GM20431 (cell line): ENCODE measurements around the gene RPUSD4.

Experiments
- in situ Hi-C: fragments of 300-500 bp; cut with MseI, MboI; formaldehyde crosslinking; loops from one replicate; pipeline ENCODE4 v1.15.0; 2020; ENCODE audit warnings: low sequenced_read_pairs; ENCODE audit not compliant: unreplicated experiment

Gene RPUSD4

DNA sequence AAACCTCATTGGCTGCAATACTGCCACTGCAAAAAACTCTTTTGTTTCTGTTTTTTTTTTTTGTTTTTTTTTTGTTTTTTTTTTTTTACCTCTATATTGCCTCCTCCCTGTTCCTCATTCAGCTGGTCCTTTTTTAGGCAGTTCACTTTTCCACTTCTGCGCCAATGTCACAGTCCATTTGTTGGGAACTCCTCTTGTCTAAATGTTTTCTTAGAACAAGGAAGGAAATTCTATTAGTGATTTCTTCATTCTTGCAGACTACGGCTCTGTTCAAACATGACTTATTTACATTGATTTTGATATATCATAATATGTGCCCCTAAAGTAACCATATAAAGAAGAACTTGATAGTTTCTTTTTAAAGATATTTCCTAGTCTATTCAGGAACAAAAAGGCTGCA is 3.0 kb upstream of the RPUSD4 start:
- in situ Hi-C loops, result no loop called here

- in situ Hi-C loops, result no loop called here
Measured at GRCh38 chr11:126212089-126212660, 725 bp upstream of the RPUSD4 start.

- in situ Hi-C loops, result no loop called here
Measured at GRCh38 chr11:126210871-126211235, 597 bp downstream of the RPUSD4 start.

GRCh38 chr11:126207896-126208295 is 3.6 kb downstream of the RPUSD4 start:
- in situ Hi-C loops, result no loop called here

DNA sequence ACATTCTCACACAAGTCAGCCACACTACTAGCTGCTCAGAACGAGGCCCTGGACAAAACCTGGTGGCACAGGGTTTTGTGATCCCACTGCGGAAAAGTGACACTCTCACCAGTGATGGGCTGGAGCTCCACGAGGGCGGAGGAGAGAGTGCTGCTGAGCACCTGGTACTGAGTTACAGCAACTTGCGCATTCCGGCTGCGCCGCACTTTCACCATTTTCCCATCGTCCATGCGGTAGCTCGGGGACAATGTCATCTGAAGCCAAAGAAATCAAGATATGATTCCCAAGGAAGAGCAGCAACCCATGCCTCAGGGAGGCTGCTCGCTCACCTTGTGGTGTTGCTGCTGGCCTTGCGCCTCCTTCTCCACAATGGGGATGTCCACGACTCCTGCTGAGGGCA is 6.1 kb downstream of the RPUSD4 start:
- in situ Hi-C loops, result no loop called here

DNA sequence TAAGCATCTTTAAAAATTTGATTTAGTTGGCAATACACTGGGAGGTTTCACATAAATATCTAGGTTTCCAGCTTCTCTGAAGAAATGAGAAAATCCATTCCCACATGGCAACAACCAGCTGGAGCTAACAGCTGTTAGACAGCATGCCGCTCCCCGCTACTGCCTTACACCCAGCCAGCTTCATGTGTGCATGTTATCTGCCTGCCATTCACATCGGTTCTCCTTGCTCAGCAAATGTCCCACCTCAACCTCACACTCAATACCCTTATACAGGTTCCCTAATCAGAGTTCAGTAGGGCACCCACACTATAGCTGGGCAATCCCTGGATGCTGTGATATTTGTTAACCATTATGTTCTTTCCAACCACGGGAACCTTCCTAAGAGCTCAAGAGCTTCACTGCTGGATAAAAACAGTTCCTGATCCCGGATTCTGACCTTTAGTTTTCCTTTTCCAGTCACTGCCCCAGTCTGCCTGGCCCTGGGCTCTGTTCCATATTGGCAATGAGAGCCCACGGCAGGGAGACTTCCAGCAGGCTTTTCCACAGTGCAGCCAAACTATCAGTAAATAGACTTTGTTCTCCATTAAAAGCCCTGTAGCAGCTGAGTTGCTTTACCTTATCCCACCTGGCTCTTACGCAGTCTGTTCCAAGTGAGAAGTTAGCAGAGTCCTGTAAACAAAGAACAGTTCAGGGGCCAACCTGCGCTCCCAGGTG is 8.6 kb downstream of the RPUSD4 start:
- in situ Hi-C loops, result no loop called here

- in situ Hi-C loops, result no loop called here
Measured at GRCh38 chr11:126198648-126199047, 12.8 kb downstream of the RPUSD4 start.

GRCh38 chr11:126197277-126197939 is 14.0 kb downstream of the RPUSD4 start:
- in situ Hi-C loops, result no loop called here

DNA sequence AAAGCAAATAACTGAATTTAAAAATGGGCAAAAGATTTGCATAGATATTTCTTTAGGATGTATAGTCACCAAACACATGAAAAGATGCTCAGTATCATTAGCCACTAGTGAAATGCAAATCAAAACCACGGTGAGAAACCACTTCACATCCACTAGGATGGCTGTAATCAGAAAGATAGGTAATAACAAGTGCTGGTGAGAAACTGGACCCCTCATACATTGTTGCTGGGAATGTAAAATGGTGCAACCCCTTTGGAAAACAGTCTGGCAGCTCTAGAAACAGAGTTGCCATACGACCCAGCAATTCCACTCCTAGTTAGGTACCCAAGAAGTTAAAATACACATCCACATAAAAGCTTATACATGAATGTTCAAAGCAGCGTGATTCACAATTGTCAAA is 16.3 kb downstream of the RPUSD4 start:
- in situ Hi-C loops, result no loop called here

GRCh38 chr11:126194121-126194543 is 17.3 kb downstream of the RPUSD4 start:
- in situ Hi-C loops, result no loop called here

- in situ Hi-C loops, result no loop called here
Measured at GRCh38 chr11:126193038-126193478, 18.4 kb downstream of the RPUSD4 start.

GRCh38 chr11:126192361-126192760 is 19.1 kb downstream of the RPUSD4 start:
- in situ Hi-C loops, result no loop called here

- in situ Hi-C loops, result no loop called here
Measured at GRCh38 chr11:126191379-126192073, 19.9 kb downstream of the RPUSD4 start.

DNA sequence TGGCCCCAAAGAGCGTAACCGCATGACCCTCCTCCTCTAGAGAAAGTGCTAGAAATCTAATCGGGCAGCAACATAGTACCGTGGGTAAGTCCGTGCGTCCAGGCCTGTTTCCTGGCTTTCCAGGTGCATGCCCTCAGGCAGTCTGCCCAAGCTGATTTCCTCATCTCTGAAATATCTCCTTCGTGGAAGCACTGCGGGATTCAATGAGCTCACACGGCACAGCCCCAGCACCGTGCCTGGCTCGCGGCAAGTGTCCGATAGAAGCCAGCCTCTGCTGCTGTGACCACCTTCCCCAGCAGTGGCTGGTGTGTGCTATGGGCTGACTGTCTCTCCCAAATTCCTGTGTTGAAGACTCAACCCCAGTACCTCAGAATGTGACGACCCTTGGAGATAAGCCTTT is 20.7 kb downstream of the RPUSD4 start:
- in situ Hi-C loops, result no loop called here

GRCh38 chr11:126189109-126189929 is 22.1 kb downstream of the RPUSD4 start:
- in situ Hi-C loops, result loop anchor here (10.0 kb wide), 1 partner anchor 265 kb away; no protein-coding TSS in a partner anchor

GRCh38 chr11:126188332-126189108 is 22.9 kb downstream of the RPUSD4 start:
- in situ Hi-C loops, result loop anchor here (10.0 kb wide), 1 partner anchor 264 kb away; no protein-coding TSS in a partner anchor

DNA sequence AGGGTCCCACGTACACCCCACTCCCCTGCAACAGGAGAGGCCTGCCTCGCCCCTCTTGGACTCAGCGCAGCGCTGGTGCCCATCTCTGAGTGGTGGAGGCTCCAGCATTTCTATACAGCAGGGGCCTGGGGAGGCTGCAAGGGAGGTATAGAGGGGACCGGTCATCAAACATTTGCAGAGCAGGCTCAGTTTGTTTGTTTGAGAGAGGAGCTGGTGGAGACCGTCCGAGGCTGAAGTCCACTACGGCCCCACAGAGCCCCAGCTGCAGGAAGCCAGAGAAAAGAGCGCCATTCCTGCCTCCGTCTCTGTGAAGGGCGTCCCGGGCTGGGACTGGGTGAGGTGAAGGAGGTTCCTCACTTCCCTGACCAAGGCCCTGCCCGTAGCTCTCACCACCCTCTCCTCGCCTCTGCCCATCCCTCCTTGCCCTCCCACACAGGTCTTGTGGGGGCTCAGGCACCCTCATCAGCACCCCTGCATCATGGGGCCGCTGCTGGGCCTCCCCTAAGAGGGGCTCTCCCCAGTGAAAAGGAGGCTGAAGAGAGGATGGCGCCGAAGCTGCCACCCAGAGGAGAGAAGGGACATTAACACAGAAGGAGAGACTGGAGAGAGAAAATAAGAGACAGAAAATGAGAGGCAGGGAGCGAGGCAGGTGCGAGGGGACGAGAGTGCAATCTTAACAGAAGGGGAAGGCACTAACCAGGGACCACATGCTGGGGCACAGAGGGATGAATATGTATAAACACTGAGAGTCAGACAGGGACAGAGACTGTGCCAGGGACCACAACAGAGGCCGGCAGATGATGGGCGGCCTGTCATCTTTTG is 24.5 kb downstream of the RPUSD4 start:
- in situ Hi-C loops, result loop anchor here (10.0 kb wide), 1 partner anchor 262 kb away; no protein-coding TSS in a partner anchor

GRCh38 chr11:126186025-126186698 is 25.3 kb downstream of the RPUSD4 start:
- in situ Hi-C loops, result loop anchor here (10.0 kb wide), 1 partner anchor 261 kb away; no protein-coding TSS in a partner anchor
